Measurements from ENCODE around the gene THOC6.
A peak's percentile ranks its signal among the peaks of the same experiment; 100 is the strongest.

THOC6 gene

DNA sequence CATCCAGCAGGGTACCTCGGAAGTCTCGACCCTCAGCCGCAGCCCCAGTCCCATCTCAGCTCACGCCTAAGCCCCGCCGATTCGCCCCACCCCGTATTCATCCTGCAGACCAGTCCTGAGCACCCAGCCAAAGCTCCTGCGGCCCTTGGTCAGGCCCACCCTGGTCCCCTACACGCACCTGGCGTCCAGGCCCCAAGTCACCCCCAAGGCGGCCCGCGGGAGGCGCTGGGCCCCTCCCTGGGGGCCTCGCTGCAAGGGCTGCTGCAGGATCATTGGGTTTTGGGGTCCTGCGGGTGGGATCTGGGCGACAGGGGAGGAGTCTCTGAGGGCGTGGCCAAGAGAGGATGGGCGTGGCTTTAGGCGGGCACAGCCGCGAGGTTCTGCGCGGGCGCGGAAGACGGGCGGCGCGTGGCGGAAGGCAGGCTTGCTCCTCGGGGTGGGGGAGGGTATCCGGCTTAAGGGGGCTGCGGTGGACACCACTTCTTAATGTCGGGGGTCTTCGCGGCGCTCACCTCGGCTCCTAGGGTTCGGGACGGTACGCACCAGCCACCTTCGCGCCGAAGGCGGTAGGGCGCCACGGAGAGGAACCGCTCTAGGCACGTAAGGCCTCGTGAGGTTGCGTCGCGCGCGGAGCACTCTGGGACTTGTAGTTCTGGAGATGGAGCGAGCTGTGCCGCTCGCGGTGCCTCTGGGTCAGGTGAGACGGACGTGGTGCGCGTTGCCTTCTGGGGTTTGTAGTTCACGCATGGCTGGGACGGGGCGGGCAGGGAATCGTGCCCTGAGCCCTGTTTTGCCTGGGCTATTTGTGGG, at the start of gene THOC6, which contains the start of gene HCFC1R1:
TSS of gene THOC6 (plus strand) at position 367 of the 810 bp plus-strand sequence. CDS start at position 659, 292 bp downstream.
TSS of gene HCFC1R1 (minus strand) at position 274 of the 810 bp plus-strand sequence. CDS start at position 273, 1 bp downstream.
- peak; percentile 92 for DNase-seq

DNA sequence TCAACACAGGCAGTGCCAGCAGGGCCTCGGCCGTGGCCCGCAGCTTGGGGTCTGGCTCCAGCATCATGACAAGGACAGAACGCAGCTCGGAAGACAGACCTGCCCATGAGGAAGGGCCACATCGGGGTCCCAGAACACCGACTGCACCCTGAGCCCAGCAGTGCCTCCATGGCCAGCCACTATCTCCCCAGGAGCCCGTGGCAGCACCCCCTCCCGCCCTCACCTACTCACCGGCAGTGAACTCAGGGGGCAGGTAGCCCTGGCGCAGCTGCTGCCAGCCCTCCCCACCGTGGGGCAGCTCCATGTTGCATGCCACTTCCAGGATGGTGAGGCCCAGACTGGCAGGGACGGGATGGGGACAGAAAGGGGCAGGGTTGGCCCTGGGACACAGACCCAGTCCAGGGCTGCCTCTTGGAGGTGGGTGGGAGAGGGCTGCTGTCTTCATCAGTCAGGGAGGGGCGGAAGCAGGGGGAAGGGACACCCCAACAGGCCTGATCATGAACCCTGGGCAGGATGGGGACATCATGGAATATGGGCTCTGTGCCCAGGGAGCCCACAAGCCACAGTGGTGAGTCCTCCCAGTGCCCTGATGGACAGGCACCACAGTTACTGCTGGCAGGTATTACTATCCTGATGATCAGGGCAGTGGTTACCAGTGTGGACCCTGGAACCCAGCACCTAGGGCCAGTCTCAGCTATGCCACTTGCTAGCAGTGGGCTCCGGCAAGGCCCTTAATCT, 49.3 kb upstream of the THOC6 start:
- DNase-seq = no peak

DNA sequence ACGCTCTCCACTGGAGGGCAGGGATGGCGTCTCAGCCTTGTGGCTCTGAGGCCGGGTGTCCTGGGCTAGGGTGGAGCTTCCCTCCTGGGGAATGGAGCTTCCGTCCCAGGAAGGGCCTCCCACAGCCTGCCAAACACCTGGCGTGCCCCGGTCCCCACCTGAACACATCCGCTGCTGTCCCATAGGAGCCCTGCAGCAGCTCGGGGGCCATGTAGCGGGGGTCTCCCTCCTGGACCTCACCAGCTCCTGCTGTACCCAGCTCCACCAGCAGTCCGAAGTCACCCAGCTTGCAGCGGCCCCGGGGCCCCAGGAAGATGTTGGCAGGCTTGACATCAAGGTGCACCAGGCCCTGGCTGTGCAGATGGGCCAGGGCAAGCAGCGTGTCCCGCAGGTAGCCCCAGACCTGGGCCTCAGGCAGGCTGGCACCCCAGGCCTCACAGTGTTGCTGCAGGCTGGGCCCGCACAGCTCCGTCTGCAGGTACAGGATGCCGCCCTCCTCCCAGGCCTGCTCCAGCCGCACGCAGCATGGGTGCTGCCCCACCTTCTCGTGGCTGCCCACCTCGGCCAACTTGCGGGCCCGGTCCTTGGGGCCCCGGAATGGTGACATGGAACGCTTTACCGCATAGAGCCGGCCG, 48.6 kb upstream of the THOC6 start:
- DNase-seq = no peak

DNA sequence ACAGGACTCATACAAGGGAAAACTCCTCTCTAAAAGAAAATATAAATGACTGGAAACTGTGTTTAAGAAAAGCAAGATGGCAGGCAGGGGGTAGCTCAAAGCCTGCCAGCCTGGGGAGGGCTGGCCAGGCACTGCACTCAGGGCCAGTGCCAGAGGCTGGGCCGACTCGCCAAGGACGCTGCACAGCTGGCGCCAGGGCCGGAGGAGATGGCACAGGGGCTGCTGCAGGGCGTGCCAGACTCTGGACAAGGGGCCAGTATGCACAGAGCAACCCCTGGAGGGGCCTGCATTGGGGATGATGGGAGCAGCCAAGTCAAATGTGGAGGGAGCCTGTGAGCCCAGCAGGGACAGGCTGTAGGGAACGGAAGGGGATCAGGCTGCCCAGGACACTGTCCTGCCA, 47.6 kb upstream of the THOC6 start:
- DNase-seq = no peak

DNA sequence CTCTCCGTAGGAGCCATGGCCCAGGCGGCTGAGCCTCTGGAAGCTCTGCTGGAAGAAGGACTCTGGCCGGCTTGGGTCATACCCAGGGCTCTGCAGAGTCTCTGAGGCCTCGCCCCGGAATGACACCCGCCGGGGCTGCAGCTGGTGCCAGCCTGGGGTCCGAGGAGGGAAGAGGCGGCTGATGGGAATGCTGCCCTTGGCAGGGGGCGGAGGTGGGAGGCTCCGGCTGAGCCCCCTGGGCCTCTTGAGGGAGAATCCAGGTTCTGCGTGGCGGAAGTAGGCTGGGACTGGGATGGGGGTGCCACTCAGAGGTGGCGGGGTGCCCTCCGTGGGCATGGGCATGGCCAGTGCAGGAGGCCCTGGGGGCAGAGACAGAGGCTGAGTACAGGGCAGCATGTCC, 47.2 kb upstream of the THOC6 start:
- no peak for DNase-seq

DNA sequence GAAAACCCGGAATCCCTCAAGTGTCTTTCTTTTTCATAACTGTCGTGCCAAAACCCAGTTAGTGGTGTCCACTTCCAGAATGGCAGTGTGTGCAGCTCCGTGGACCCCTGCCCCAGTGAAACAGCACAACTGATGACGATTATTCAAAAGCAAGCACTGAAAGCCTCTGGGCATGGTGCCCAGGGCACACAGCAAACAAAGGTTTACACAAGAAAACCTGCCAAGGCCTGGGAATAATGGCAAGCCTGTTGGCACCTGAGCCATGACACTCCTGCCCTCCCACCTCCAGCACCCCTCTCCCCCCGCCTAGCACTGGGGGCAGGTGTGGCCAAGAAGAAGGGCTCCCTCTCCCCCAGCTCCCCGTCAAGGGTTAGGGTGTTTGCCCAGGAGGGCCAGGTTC, 46.4 kb upstream of the THOC6 start:
- DNase-seq = no peak

DNA sequence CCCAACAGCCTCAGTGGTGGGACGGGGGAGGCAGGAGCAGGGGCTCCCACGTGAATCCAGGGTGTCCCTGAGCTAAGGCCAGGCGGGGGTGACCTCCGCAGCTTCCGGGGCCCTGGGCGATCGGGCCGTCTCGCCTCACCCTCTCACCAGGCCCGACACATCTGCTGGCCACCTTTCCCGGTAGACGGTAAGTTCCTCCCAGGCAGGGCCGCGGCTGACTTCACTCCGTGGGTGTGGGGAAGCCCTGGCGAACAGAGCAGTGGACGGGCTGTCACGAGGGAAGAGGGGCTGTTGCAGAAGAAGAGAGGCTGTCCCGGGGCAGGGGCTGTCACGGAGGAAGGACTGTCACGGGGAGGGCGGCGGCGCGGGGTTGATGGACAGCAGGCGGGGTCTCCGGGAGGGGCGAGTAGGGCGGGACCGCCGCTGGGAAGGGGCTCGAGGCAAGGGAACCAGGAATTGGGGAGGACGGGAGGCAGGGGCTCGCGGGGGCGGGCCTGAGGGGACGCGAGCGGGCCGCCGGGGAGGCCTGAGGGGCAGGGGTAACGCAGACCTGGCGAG, 44.1 kb upstream of the THOC6 start:
- no peak for DNase-seq

DNA sequence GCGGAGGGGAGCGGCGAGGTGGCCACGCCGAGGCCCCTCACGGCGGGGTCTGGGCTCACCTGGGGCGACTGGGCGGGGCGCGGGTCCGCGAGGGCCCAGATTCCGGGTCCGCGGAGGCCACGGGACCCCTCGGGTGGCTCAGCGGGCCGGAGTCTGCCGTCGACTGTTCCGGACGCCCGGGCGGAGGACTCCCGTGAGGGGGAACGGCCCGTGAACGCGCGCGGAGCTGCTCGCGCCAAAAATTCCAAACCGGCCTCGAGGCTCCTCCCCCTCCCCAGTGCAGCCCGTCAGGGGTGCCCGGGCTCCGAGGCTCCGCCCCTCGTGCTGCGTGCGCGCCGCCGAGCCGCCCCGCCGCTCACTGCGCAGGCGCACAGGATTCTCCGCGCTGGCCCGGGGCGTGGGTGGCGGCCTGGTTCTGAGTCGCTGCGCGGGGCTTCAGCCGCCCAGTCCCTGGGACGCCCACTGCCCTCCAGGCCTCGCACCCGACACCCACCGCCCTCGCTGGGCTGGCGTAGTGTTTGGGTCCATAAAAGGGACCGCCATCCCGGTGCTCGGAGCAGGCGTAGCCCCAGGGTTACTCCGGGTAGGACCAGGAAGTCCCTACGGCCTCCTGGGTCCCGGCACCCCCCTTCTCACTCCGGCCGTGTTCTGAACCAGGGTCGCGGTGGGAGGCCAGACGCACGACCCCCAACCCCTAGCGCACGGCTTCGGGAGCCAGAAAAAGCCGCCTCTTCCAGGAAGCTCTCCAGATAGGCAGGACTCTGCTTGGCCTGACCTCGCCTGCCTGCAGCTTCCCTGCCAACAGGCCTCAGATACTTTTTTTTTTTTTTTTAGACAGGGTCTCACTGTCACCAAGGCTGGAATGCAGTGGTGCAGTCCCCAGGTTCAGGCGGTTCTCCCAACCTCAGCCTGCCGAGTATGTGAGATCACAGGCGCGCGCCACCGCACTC, 43.3 kb upstream of the THOC6 start, which contains the start of gene PKMYT1:
TSS of gene PKMYT1 (minus strand) at position 220 of the 950 bp plus-strand sequence. CDS start 789 bp downstream, outside the sequence.
- DNase-seq = peak; percentile 55

DNA sequence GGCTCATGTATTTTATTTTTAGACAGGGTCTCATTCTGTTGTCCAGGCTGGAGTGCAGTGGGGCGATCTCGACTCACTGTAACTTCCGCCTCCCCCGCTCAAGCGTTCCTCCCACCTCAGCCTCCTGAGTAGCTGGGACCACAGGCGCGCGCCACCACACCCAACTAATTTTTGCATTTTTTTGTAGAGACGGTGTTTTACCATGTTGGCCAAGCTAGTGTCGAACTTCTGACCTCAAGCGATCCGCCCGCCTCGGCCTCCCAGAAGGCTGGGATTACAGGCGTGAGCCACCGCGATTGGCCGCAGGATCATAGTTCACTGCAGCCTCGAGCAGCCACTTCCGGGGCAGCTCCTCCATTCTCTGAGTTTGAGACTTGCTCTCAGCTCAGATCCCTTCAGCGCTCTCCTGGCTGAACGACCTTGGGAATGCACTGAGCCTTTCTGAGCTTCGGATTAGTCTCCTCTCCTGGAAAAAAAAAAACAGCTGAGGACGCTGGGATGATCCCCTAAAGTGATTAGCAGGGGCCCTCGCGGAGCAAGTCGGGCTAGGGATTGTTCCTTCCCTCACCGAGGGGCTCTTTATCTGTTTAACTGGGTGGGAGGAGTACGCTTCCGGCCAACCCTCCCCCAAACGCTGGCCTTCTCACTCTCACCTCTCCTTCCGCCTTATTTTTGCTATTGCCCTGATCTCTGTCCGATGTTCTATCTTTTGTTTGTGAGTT, 42.5 kb upstream of the THOC6 start:
- no peak for DNase-seq

DNA sequence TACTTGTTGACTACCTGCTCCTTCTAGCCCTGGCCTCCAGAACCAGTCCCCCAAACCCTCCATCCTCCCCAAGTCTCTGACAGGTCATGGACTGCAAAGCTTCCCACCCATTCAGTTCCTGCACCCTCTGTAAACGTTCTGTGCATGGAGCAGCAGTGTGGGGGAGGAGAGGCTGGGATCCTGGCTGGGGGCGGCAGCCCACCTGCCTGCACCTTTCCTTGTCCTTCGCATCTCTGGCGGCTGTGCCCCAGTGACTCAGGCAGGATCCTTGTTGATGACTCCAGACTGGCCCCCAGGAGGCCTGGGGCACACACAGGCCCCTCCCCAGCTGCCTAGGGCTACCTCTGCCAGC, 42.0 kb upstream of the THOC6 start:
- DNase-seq = no peak

DNA sequence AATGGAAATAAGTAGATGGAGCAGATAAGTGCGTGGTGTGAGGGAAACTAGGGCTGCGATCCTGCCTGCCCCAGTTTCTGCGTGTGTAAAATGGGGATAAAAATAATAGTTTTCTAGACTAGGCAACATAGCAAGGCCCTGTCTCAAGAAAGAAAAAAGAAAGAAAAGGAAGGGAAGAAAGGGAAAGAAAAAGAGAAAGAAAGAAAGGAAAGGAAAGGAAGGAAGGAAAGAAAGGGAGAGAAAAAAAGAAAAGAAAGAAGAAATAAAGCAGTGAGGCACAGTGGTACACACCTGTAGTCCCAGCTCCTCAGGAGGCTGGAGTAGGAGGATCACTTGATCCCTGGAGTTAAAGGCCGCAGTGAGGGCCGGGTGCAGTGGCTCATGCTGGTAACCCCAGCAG, 41.4 kb upstream of the THOC6 start:
- DNase-seq = no peak

DNA sequence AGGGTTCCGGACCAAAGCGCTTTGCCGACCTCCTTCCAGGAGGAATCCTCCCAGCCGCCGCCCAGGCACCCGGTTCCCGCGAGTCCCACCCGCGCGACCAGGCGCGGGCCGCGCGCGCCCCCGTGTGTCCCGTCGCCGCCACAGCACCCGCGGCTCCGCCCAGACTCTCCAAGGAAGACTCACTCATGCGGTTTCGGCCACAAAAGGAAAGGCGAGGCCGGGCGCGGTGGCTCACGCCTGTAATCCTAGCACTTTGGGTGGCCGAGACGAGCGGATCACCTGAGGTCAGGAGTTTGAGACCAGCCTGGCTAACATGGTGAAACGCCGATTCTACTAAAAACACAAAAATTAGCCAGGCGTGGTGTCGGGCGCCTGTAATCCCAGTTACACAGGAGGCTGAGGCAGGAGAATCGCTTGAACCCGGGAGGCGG, 40.1 kb upstream of the THOC6 start:
- peak; percentile 51 for DNase-seq

DNA sequence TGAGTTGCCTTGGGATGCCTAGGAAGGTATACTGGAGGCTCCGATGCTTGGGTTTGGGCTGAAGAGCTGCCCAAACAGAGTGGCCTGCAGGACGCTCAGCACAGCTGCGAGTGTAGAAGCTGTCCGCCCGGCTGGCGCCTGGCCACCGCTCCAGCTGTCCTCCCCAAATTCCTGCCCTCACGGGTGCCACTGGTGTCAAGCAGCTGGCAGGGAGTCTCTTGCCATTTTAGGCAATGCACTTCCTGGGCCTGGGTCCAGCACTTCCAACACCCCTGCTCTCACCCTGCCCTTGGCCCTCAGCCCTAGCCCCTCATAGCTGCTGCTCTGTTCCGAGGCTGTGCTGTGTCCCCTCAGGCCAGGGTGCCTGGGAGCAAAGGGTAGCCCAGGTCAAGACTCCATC, 38.4 kb upstream of the THOC6 start:
- DNase-seq = no peak

DNA sequence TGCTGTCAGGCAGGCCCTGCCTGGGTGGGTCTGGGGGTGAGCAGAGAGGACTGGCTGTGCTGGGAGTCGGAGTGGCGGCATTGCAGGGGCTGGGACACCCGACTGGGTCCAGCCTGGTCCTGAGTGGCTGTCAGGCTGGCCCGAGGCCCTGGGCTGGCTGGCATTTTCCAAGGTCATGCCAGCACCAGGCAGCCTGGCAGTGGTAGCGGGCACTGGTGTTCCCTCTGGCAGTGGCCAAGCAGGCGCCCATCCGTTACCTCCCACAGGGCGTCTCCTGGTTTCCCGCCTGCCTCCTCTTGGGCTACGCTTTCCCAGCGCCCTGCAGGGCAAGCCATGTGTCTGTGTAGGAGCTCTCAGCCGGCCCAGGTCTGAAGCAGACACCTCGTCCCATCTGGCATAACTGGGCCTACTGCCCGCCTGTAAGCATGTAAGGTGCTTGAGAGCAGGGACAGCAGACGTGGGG, 37.9 kb upstream of the THOC6 start:
- no peak for DNase-seq

DNA sequence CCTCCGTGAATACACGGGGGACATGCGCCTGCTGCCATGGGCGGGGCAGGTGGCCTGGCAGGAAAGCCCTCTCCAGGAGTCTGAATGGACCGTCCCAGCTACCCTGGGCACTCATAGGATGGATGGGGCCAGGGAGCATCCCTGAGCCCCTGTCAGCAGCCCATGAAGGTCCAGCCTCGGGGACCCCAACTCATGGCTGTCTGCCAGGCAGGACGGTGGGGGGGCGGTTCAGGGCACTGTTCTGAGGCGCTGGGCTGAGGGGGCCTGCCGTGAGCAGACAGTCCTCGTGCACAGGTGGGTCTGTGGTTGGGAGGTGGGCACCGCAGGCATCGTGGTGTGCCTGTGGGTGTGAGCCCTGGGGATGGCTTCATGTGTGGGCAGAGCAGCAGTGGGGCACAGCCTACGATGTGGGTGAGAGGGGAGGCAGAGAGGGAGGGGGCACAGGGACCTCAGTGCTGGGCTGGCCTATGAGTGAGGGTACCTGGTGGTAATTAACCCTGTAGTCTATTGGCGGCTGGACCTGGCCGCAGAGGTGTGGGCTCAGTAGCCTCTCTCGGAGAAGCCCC, 37.1 kb upstream of the THOC6 start:
- no peak for DNase-seq

DNA sequence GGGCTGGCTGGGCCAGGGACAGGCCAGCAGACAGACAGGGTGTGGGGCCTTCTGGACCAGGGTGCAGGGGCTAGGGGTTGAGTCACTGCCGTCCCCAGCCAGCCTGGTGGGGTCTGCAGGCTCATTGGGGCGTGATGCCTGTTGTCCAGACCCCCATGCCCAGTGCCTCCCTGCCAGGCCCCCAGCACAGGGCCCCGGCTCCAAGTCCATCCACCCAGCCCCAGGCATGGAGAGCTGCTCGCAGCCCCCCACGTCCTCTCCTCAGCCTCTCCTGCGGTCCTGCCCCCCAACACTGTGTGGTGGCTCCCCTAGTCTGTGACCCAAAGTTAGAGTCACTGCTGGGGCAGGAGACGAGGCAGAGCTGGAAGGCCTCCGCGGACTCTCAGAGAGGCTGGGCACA, 36.5 kb upstream of the THOC6 start:
- no peak for DNase-seq

DNA sequence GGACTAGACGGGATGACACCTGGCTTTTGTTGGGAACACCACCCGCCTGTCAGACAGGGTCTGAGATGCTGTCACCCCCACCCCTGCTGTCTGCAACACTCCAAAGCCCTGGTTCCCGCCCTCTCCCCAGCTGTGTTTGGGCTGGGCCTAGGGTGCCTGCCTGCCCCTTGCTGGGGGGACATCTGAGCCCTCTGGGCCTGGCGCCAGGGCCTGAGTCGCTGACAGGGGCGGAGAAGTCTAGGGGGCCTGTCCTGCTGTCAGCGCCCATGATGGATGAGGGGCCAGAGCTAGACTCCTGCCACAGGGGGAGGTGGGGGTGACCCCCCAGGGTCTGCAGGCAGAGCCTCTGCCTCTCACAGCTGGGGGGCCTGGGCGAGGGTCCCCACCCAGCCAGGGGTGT, 36.0 kb upstream of the THOC6 start:
- no peak for DNase-seq

DNA sequence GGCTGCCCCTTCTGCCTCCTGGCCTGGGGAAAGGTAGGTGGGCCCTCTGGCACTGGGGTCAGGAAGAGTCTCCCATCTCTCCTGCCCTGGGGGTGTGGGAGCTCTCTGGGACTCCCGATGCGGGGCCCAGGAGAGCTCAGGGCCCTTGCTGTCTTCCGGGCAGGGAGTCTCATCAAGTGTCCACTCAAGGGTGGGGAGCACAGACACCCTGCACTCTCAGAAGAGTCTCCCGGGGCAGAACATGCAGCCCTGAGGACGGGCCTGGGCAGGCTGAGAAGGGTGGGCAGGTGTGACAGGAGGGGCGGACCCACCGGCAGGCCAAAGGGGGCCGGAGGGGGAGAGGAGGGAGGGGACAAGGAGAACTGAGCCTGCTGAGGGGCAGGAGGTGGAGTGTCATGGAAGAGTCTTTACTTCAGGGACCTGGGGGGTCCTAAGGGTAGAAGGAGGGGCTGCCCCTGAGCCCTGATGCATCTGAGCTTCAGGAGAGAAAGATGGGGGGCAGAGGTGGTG, 35.2 kb upstream of the THOC6 start:
- no peak for DNase-seq

DNA sequence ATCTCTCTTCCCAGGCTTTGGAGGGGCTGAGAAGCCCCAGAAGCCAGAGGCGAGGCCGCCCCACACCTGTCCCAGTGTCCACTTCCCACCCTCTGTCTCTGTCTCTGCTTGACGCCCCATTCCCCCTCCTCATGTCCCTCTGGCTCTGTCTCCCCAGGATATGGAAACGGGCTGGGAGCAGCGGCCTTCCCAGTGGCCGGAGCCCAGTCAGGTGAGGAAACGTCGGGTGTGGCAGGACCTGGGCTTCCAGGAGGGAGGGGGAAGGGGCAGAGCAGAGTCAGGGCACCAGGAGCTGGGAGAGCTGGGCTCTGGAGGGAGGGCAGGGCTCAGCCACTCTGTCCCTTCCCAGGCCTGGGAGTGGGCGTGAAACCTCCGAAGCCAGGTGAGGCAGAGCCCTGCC, 32.9 kb upstream of the THOC6 start:
- DNase-seq = no peak

DNA sequence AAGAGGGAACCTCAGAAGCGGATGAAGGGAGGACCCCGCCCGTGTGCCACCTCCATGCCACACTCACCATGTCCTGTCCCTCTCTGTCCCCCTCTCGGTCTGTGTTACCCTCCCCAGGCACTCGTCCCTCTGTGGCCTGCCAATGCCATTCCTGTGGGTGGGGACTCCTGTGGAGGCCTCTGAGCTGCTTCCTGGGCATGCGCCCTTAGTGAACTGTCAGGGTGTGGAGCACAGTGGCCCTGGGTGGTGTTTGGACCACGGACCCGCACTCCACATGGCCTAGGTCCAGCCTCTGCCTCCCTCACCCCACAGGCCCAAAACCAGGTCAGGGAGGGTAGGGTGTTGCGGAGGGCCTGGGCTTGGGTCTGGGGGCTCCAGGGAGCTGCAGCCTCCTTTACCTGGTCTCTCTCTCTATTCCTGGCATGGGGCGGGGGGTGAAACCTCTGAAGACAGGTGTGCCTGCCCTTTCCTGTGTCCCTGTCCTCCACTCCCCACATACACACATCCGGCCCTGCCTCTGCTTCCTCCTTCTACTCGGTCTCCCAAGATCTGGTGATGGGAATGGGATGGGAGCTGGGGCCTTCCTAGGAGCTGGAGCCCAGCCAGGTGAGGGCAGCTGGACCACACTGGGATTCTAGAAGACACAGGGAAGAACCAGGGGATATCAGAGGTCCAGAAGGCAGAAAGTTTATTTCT, 32.1 kb upstream of the THOC6 start:
- no peak for DNase-seq
